NCI-H226 (cell line): ENCODE results near the gene C16orf92.

Experiments used
- DNase-seq: peaks from one replicate; pipeline ENCODE4 v3.0.0-alpha.2; 2015

C16orf92 gene

GRCh38 chr16:29989111-29989858, 33.7 kb upstream of the C16orf92 start:
- DNase-seq, result no peak

DNA sequence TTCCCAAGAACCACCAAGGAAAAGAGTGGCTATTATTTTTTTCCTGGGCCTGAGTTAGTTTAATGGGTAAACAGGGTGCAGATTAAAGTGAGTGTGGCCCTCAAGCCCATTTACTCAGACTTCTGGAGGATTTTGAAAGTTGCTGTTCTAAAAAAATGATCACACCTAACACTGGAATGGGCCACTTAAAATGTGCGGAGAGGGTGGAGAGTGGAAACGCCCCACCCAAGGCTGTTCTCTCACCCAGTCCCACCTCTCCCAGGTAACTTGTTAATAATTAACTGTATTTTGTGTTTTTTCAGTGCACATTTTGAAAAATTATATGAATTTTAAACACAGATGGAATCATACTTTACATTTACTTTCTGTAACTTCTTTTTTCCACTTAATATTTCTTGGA, 33.0 kb upstream of the C16orf92 start:
- DNase-seq, result no peak

GRCh38 chr16:29990883-29991570, 32.0 kb upstream of the C16orf92 start:
- DNase-seq, result no peak

DNA sequence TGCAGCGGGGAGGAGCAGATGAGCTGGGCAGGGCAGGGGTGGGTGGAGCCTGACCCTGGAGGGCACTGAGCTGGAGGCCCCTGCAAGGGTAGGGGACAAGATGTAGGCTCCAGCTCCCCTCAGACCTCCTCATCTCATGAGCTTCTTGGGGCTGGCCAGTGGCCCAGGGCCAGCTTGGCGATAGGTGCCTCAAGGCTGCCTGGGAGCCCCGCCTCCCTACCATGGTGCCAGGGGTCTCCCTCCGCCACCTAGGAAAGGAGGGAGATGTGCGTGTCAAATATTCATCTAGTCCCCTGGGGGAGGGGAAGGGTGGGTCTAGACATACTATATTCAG, 31.5 kb upstream of the C16orf92 start:
- DNase-seq, result no peak

DNA sequence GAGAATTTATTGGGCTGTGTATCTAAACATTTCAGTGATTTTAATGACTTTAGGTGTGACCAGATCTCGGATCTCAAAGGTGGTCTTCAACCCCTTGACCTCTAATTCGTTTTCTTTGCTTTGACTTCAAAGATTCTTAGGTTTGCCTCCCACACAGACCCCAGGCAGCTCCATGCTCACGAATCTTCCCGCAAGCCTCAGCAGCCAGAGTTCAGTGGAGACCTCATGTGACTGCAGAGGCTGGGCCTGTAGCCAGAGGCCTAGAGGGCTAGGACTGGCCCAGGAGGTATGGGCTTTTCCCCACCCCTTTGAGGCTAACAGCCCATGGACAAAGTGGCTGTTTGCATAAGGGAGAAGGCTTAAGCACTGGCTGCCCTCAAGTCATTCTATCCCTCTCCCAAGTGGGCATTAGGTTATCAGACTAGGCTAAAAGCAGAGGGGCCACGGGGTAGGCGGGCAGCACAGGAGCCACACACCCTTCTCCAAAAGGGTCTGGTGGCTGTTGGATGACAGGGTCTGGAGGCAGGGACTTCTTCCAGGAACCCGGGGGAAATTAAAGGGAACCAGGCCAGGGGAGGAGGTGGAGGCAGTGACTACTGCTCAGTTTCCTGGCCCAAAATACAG, 30.5 kb upstream of the C16orf92 start:
- DNase-seq, result peak; percentile 24

DNA sequence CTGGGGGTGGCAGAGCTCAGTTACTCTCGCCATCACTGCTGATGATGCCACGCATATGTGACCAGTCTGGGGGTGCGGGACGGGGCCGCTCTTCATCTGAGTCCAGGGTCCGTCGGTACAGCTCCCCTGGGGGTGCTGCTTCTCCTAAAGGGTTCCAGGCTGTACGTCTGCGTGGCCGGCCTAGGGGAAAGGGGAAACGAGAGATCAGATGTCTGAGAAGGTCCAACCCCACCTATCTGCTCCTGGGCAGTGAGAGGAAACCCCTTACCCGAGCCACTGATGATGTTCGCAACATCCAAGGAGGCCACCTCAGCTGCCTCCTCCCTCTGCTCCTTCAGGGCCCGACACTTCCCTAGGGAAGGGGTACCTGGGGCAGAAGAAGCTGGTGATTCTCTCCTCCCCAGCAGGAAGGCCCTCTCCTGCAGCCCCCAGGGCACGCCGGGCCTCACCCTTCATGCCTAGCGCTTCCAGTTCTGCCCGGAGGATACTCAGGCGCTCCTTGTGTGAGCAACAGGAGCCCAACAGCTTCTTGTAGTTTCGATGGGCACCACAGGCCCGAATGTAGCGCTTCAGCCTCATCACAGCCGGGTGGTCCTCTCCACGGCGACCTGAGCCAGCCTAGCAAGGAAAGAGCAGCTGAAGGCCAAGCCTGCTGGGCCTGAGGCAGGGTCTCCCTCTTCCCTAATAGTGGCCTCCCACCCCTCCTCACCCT, 29.7 kb upstream of the C16orf92 start:
- no peak for DNase-seq

- no peak for DNase-seq
These were observed 28.9 kb upstream of the C16orf92 start for GRCh38 chr16:29993903-29994599.

DNA sequence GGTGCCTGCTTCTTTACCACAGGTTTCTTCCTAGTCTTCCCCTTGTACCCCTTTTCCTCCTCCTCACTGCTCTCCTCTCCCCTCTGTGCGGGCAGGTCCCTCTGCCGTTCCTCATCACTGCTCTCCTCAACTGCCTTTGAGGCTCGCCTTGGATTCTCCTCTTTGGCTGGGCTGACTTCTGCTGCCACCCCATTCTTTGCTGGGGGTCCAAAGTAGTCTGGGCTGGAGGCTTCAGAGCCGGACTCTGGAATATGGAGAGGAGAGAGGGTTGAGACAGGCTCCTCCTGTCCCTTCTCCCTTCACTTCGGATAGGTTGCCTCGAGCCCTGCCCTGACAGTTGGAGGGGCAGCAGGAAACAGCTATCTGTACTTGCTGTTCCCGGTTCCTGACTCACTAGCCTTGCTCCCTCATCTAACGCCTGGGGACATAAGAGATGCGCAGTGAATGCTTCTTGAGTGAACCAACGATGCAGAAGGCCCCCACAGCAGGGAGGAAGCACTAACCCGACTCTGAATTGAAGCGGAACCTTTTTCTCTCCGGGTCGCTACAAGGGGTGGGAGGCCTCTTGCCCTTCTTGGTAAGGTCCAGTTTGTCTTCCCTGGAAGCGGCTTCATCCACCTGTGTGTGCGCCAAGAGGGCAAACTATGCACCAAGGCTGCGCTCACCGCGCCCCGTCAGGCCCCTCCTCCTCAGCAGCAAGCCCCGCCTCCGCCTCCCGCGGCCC, 28.2 kb upstream of the C16orf92 start:
- DNase-seq, result peak; percentile 83

DNA sequence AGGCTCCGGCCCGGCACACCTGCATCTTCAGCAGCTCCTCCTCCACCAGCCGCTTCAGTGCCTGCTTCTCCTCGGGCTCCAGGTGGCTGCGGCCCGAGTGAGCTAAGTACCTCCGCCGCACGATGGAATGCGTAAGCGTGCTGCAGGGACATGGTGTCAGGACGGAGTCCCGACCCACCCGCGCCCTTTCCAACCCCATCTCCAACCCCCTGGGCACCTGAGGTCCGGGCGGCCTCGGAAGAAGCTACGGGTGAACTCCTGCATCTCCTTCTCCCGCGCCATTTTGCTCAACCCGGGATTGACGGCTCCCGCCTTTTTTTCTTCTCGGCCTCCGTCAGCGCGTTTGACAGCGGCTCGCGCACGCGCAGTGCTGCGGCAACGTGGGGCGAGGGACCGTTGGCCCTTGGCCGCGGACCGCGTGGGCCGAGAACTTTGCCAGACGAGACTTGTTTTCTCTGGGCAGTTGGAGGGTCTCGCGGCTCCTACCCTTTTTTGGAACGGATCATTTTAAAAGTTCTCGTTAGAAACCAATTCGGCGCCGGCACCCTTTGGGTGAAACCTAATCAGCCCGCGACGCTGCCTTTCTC, 27.6 kb upstream of the C16orf92 start, which contains the start of gene HIRIP3:
TSS of gene HIRIP3 (minus strand) at position 294 of the 587 bp plus-strand sequence. CDS start at position 282, 12 bp downstream.
- DNase-seq, result peak; percentile 67

GRCh38 chr16:29995911-29996765, 26.9 kb upstream of the C16orf92 start, which contains the start of gene INO80E:
Gene INO80E (plus strand): TSS chr16:29996241. CDS start chr16:29996311, 70 bp downstream.
- DNase-seq, result peak; percentile 94

DNA sequence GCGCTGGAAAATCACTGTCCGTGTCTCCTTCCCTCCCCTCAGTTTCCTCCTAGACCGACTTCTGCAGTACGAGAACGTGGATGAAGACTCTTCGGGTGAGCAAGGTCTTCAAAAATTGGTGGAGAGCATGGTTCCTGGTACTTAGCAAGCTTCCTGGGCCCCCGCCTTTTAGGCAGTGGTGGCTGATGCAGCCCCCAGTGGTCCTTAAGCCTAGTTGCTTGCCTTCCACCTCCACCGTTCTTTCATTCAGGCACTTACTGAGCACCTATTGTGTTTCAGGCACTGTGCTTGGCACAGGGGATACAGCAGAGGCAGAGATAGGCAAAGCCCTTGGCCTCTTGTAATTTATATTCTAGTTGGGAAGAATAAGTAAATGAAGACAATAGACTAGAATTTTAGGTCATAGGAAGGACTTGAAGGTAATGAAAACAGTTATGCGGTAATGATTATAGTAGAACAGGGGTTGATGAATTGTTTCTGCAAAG, 26.2 kb upstream of the C16orf92 start:
- DNase-seq, result no peak

GRCh38 chr16:29999605-30000004, 23.4 kb upstream of the C16orf92 start:
- no peak for DNase-seq

DNA sequence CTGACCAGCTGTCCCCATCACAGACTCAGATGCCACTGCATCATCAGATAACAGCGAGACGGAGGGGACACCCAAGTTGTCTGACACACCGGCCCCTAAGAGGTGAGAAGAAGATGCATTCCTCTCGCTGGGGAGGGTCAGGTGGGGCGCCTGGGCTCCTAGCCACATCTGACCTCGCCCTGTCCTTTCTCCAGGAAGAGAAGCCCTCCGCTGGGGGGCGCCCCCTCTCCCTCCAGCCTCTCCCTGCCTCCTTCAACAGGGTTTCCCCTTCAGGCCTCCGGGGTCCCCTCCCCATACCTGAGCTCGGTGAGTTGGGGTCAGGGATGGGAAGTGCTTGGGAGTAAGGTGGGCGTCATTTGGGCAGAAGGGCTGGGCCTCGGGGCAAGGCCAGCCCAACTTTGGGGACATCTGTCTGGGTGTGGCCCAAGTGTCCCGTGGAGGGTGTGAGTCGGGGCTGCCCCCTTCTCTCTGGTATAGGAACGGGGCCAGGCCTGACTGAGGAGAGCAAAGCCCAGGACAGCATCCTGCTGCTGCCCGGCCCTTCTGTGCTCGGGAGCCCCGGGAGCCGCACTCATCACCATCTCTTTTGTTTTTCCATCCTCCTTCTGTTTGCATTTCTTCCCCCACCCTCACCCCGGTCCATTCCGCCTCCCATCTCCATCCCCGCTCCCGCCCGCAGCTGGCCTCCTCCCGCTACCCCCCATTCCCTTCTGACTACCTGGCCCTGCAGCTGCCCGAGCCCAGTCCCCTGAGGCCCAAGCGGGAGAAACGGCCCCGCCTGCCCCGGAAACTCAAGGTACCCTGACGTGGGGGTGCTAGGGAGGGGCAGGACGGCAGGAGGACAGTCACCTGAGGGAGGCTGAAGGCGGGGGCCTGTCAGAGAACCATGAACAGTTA, 22.0 kb upstream of the C16orf92 start:
- no peak for DNase-seq

- DNase-seq, result no peak
These were observed 20.2 kb upstream of the C16orf92 start for GRCh38 chr16:30002614-30003346.

DNA sequence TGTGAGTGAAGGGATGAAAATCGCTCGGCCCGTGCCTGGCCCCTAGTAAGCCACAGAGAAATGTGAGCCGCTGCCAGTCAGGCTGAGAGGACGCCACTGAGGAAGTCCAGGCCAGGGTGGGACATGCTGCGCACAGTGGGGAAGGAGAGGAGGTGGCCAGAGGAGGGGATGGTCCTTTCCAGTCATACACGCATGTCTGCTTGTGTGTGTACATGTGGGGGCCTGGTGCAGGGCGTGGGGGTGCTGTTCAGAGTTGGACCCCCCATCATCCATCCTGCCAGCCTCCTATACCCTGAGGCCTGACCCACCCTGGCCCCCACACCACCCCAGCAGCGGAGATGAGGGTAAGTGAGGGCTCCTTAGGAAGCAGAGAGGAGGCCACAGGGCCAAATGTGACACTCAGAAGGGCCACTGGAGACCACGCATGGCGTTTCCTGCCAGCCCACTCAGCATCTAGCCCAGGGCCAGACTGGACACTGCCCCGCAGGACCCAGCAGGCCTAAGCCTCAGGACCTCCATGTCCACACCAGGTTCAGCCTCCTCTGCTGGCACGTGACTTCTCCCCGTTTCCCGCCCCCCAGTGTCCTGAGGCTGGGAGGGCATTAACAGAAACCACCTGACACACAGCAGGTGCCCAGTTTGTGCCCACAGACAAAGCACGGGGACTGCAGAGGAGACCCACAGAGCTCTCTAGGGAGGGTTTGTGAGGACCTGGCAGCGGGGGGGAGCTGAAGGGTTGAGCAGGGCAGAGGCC, 19.2 kb upstream of the C16orf92 start:
- no peak for DNase-seq

GRCh38 chr16:30004424-30004776, 18.6 kb upstream of the C16orf92 start:
- DNase-seq, result no peak

DNA sequence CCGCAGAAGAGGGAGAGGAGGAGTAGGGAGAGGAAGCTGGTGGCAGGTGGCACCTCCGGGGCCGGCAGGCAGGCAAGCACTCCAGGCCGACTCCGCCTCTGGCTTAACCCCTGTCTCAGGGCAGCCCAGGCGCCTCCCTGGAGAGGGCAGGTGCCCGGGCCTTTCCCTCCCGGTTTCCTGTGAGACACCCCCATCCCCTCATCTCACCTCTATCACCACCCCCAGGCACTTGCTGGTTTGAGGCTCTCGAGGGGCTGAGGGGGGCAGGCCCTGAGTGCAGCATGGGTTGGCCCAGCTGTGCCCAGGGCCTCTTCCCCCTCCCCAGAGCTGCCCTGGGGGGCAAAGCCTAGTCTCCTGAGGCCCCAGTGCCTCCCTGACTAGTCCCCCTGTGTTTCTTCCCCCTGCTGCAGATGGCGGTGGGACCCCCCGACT, 18.2 kb upstream of the C16orf92 start:
- DNase-seq, result no peak
